HG03442 (cell line): ENCODE results near the gene GARIN5B.

Experiments used
- ATAC-seq: cut with Tn5 transposase; IDR thresholded peaks from one replicate; pipeline ENCODE4 v1.9.1; 2021; ENCODE audit warnings: mild to moderate bottlenecking, moderate library complexity; ENCODE audit not compliant: unreplicated experiment

The GARIN5B gene

GRCh38 chr19:55372316-55373081, 9.4 kb upstream of the GARIN5B start:
- ATAC-seq: no peak

- ATAC-seq: no peak
These were observed 7.4 kb upstream of the GARIN5B start, which contains the start of gene IL11 for GRCh38 chr19:55370305-55370988. Gene IL11, minus strand, starts transcription at chr19:55370463. Its CDS starts 153 bp downstream, at chr19:55370310.

- no peak for ATAC-seq
These were observed 6.7 kb upstream of the GARIN5B start for GRCh38 chr19:55369653-55370304.

- ATAC-seq: no peak
These were observed 5.9 kb upstream of the GARIN5B start for GRCh38 chr19:55368701-55369563.

- ATAC-seq: no peak
These were observed 5.0 kb upstream of the GARIN5B start for GRCh38 chr19:55368106-55368505.

GRCh38 chr19:55366790-55367189, 3.7 kb upstream of the GARIN5B start:
- ATAC-seq: no peak

- ATAC-seq: no peak
These were observed 2.9 kb upstream of the GARIN5B start for GRCh38 chr19:55365964-55366363.

- no peak for ATAC-seq
These were observed 2.2 kb upstream of the GARIN5B start for GRCh38 chr19:55365245-55365644.

GRCh38 chr19:55362174-55362989, 678 bp downstream of the GARIN5B start:
- ATAC-seq: no peak

- ATAC-seq: no peak
These were observed 2.2 kb downstream of the GARIN5B start for GRCh38 chr19:55360902-55361301.

- no peak for ATAC-seq
These were observed 3.8 kb downstream of the GARIN5B start for GRCh38 chr19:55358943-55359908.

- ATAC-seq: no peak
These were observed 4.6 kb downstream of the GARIN5B start for GRCh38 chr19:55358493-55358892.

- ATAC-seq: no peak
These were observed 7.7 kb downstream of the GARIN5B start for GRCh38 chr19:55355213-55355821.

GRCh38 chr19:55354698-55355212, 8.3 kb downstream of the GARIN5B start, which contains the start of gene COX6B2:
Gene COX6B2, minus strand, starts transcription at chr19:55354719. Its CDS starts 198 bp downstream, at chr19:55354521.
- no peak for ATAC-seq

GRCh38 chr19:55353803-55354697, 9.0 kb downstream of the GARIN5B start:
- no peak for ATAC-seq

GRCh38 chr19:55353356-55353802, 9.7 kb downstream of the GARIN5B start:
- ATAC-seq: no peak

- ATAC-seq: no peak
These were observed 10.4 kb downstream of the GARIN5B start for GRCh38 chr19:55352549-55353145.
